Measurements from ENCODE around the gene TPD52L2.

Gene TPD52L2

DNA sequence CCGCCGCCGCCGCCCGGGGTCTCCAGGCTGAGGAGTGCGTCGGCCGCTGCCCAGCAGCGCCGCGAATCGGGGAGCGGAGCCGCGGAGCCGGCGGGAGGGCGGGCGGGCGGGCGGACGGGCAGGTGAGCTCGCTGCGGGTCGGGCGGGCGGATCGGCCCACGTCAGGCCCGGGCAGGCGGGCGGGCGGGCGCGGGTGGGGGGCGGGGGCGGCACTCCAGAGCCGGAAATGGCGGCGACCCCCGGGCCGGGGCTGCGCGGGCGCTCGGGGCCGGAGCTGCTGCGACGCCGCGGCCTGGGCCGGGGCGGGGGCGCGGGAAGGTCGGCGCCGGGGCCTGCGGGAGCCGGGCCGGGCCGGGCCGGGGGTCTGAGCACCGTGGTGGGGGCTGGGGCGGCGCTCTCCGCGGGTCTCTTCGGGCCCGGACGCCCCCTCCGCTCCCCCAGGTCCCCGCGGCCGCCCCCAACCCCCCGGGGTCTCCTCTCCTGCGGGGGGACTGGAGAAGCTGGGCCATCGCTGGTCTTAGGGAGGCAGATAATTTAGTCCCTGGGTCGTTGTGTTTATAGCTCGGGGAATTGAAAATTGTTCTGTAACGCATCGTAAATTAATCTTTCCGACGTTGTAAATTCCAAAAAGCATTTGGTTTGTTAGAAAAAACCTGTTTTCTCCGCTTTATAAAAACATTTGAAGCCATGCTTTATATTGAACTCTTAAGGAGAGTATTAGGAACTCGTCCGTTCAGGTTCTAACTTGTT, 30.3 kb downstream of the TPD52L2 start:
- Histone ChIP-seq H3K4me3 (peak overlapping the region; percentile 73), H3K27ac (peak overlapping the region; percentile 69), H3K27me3 (no peaks in the 10 kb centered on the region), H4K20me1 (peaks cover 89% of the 10 kb centered on the region), H3K9me3 (no peaks in the 10 kb centered on the region), H3K9ac (peak overlapping the region; percentile 81), H3K36me3 (peaks cover 40% of the 10 kb centered on the region), H3K4me1 (peaks cover 58% of the 10 kb centered on the region), H3K4me2 (peak overlapping the region; percentile 96)
- TF ChIP-seq Cebpa-rat (IDR thresholded peaks at IDR 0.05) = no peak

DNA sequence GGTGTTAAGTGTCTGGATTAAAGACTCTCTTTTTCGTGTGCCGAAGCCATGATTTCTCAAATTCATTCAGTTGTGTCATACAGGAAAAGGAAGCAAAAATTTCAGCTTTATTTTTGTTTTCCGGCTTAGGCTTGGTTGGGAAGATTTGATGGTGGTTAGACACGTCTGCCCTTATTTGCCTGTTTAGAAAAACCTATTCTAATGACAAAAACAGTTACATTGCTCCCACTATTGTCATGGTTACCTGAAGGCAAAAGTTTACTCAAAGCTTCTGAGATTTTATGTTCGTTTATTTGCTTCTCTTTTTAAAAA, 30.8 kb downstream of the TPD52L2 start:
- Histone ChIP-seq H3K4me2 (peak overlapping the region; percentile 96), H3K9me3 (no peaks in the 10 kb centered on the region), H3K4me3 (peak overlapping the region; percentile 73), H3K9ac (peak overlapping the region; percentile 81), H3K27ac (peak overlapping the region; percentile 69), H3K36me3 (peaks cover 37% of the 10 kb centered on the region), H3K27me3 (no peaks in the 10 kb centered on the region), H3K4me1 (peaks cover 59% of the 10 kb centered on the region), H4K20me1 (peaks cover 89% of the 10 kb centered on the region)
- TF ChIP-seq Cebpa-rat (IDR thresholded peaks at IDR 0.05) = no peak

DNA sequence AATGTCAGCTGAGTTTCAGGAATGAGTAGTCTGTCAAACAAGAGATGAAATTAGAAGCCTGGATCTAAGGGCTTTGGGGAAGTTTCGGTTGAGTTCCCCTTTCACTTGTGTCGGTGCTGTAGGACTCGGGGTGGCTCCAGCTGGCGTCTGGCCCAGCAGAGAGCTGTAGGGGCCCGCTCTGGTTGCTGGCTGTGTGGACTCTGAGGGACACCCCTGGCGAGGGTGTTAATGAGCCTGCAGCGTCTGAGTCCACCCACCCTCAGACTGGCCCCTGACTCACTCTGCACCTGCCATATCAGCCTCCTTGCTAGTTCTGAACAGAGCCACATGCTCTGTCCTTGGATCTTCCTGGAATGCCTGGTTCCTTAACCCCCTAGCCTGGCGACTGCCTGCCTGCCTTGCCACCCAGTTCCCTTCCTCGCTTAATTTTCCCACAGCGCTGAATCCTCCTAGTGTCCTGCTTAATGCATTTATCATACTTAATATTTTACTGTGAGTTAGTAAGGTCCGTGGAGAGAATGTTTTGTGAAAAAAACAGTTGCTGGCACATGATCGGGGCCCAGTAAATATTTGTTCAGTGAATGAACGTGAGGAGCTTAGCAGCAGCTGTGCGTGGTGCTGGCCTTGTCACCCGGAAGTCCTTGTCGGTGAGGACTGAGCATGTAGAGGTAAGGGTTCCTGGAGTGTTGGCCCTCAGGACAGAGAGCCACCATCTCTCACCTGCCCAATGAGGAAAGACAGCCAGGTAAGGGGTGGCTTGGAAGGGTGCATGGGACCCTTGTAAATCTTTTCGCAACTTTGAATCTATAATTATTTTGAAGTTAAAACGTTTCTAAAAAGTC, 31.4 kb downstream of the TPD52L2 start:
- Histone ChIP-seq H3K4me2 (peak overlapping the region; percentile 96), H3K36me3 (peaks cover 37% of the 10 kb centered on the region), H3K4me3 (peak overlapping the region; percentile 73), H3K27ac (peak overlapping the region; percentile 69), H3K9me3 (no peaks in the 10 kb centered on the region), H3K9ac (peak overlapping the region; percentile 81), H4K20me1 (peaks cover 89% of the 10 kb centered on the region), H3K27me3 (no peaks in the 10 kb centered on the region), H3K4me1 (peaks cover 63% of the 10 kb centered on the region)
- no peak for TF ChIP-seq Cebpa-rat (IDR thresholded peaks at IDR 0.05)

DNA sequence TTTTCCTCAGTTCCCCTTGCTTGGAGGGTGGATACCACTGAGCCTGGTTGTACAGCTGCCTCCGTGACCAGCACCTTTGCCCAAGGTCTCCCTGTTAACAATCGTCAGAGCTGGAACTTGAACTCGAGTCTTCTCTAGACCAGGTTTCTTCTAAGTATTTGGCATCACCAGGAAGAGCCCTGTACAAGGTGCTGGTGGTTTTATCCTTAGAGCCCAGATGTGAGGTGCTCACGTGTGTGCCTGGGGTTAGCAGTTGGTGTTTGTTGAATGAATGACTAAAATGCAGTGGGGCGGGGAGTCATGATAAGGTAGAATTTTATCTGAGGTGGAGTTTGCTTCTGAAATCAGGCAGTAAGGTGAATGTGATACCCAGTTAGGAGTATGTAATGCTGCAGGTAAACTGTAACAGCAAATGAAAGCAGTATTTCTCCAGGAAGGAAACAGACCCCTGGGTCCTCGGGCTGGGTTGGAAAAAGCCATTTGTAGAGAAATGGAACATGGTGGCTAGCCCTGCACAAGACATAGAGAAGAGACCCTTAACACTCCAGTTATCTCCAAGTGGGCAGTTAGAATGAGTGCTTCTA, 33.0 kb downstream of the TPD52L2 start:
- Histone ChIP-seq H3K27ac (no peak overlapping the region), H3K4me1 (peaks cover 71% of the 10 kb centered on the region), H4K20me1 (peaks cover 90% of the 10 kb centered on the region), H3K36me3 (peaks cover 36% of the 10 kb centered on the region), H3K9me3 (no peaks in the 10 kb centered on the region), H3K4me2 (peak overlapping the region; percentile 96), H3K4me3 (no peak overlapping the region), H3K9ac (no peak overlapping the region), H3K27me3 (no peaks in the 10 kb centered on the region)
- no peak for TF ChIP-seq Cebpa-rat (IDR thresholded peaks at IDR 0.05)

DNA sequence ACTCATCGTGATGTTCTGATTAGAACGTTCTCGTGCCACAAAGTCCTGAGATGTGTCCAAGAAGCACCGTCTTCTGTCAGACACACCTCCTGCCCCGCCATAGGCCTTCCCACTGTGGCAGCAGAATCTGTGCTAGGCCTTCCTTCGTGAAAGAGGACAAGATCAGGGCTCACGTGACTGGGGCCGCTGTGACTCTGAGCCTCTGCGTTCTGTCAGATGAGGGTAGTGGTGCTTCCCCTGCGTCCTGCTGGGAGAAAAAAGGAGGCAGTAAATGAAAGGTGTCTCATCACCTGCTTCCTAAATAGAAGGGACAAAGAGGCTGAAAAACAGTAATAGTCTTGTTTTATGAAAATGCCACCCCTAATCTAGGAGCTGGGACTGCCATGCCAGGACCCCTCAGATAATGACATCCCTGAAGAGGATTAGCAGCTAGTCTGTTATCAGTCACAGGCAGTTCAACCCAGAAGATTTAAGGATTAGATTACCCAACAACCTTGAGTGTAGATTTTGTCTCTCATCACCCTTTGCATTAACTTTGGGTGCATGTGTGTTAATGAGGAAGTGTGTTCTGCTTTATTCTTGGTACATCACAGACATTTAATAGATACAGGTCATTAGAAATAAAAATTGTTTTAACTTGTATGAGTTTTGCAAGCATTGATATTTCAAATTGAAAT, 34.0 kb downstream of the TPD52L2 start:
- H3K27me3 ChIP-seq = no peaks in the 10 kb centered on the region
- TF ChIP-seq Cebpa-rat (IDR thresholded peaks at IDR 0.05) = no peak
- H3K4me3 ChIP-seq = no peak overlapping the region
- H3K36me3 ChIP-seq = peaks cover 45% of the 10 kb centered on the region
- no peaks in the 10 kb centered on the region for H3K9me3 ChIP-seq
- H3K9ac ChIP-seq = no peak overlapping the region
- H4K20me1 ChIP-seq = peaks cover 90% of the 10 kb centered on the region
- peaks cover 77% of the 10 kb centered on the region for H3K4me1 ChIP-seq
- 0 out of 2 replicates have a peak overlapping the region, but pooled peaks have one; percentile 44 for H3K27ac ChIP-seq
- peak overlapping the region; percentile 24; the same call in 1 of the 2 replicates for H3K4me2 ChIP-seq

DNA sequence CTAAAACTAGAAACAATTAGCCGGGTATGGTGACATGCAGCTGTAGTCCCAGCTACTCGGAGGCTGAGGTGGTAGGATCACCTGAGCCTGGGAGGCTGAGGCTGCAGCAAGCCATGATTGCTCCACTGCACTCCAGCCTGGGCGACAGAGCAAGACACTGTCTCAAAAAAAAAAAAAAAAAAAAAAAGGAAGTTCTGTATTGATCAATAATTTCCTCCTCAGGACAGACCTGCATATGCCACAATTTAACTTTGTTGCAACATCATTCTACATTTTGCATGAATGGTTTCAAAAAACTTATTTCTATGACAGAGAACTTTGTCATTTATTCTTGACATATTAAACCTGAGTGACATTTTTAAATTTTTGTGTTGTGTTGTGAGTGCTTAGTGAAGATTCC, 35.3 kb downstream of the TPD52L2 start:
- no peak for TF ChIP-seq Cebpa-rat (IDR thresholded peaks at IDR 0.05)
- Histone ChIP-seq H3K27ac (no peak overlapping the region), H3K4me2 (peak overlapping the region; percentile 45), H3K27me3 (no peaks in the 10 kb centered on the region), H3K4me1 (peaks cover 79% of the 10 kb centered on the region), H3K36me3 (peaks cover 50% of the 10 kb centered on the region), H3K9me3 (no peaks in the 10 kb centered on the region), H3K9ac (peak overlapping the region; percentile 38; the same call in 1 of the 2 replicates), H4K20me1 (peaks cover 100% of the 10 kb centered on the region), H3K4me3 (no peak overlapping the region)

DNA sequence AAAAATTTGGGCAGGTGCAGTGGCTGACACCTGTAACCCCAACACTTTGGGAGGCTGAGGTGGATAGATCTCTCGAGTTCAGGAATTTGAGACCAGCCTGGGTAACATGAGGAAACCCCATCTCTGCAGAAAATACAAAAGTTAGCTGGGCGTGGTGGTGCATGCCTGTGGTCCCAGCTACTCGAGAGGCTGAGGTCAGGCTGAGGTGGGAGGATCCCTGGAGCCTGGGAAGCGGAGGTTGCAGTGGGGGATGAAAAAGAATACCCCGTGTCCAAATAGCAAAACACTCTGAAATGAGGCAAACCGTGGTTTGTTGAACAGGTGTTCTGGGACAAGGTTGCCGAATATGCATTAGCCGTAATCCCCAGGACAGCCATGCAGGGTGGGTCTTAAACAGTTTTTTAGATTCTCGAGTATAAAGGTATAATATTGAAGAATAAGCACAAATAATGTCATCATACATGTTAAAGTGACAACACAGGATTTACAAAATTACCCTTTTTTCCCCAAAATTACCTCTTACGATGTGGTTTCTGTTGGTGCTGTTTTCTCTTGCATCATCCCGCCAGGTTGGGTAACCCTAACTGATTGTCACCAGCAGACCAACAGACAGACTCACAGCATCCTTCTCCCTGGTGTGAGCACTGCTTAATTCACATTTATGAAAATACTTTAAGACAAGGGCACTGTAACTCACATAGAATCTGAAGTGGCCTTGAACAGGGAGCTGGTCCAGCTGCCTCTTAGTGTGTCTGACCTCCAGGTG, 38.9 kb downstream of the TPD52L2 start:
- H4K20me1 ChIP-seq = peaks cover 100% of the 10 kb centered on the region
- no peak overlapping the region; the same call in 1 of the 2 replicates for H3K4me2 ChIP-seq
- no peak overlapping the region for H3K9ac ChIP-seq
- H3K27ac ChIP-seq = no peak overlapping the region
- H3K4me3 ChIP-seq = no peak overlapping the region
- H3K27me3 ChIP-seq = no peaks in the 10 kb centered on the region
- no peak for TF ChIP-seq Cebpa-rat (IDR thresholded peaks at IDR 0.05)
- no peaks in the 10 kb centered on the region for H3K9me3 ChIP-seq
- H3K4me1 ChIP-seq = peaks cover 71% of the 10 kb centered on the region
- peaks cover 34% of the 10 kb centered on the region for H3K36me3 ChIP-seq

DNA sequence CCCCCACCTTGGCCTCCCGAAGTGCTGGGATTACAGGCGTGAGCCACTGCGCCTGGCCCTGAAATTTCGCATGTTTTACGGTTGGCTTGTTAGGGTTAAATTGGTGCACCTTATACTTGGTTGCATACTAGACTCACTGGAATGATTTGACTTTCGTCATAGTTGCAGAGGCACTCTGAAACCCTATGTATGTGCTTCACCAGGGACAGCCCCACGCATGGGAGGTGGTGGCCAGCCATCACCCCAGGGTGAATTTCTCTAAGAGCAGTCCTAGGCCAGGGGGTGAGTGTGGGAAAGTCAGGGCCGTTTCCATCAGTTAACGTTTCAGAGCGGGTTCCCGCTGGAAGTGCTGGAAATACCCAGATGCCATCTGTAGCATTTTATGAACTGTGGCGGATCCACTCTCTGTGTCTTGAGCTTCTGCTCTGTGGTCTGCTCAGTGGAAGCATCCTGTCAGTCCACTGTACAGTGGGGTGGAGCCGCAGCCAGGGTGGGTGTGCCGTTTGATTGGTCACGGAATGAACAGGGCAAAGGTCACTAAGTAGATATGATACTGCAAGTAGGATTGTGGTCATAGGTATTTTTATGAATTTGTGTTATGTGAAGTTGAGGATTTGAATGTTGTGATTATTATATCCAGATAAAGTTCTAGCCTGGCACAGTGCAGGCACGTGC, 43.1 kb downstream of the TPD52L2 start:
- peak overlapping the region; percentile 36; the same call in 1 of the 2 replicates for H3K27ac ChIP-seq
- H4K20me1 ChIP-seq = peaks cover 100% of the 10 kb centered on the region
- H3K4me2 ChIP-seq = 0 out of 2 replicates have a peak overlapping the region, but pooled peaks have one; percentile 14
- H3K4me1 ChIP-seq = peaks cover 78% of the 10 kb centered on the region
- no peak overlapping the region for H3K9ac ChIP-seq
- H3K27me3 ChIP-seq = no peaks in the 10 kb centered on the region
- 0 out of 2 replicates have a peak, but pooled peaks cover under 1% of the 10 kb centered on the region for H3K9me3 ChIP-seq
- H3K36me3 ChIP-seq = peaks cover 21% of the 10 kb centered on the region
- no peak overlapping the region for H3K4me3 ChIP-seq
- no peak for TF ChIP-seq Cebpa-rat (IDR thresholded peaks at IDR 0.05)
